Epithelial cell of proximal tubule (primary cell): Measurements from ENCODE around the gene MEG3. TPM values are rescaled to one million over a fixed set of nuclear protein-coding genes. Genes with fewer than 3 reads are reported as not detected.

ENCODE experiments used
- DNase-seq: peaks from one replicate; pipeline ENCODE4 v3.0.0-alpha.2; 2011; ENCODE audit warnings: low read depth
- H3K4me3 ChIP-seq: 2 replicates; pipeline ENCODE4 v1.5.1; 2011; ENCODE audit warnings: low read depth, mild to moderate bottlenecking, low read length
- total RNA-seq: library from RNA; depleted of rRNA; stranded (reverse); fragments of >200 nt; gene quantifications from 2 replicates; pipeline ENCODE4 v1.2.3, GENCODE V29; 2015
- TF ChIP-seq, protein P1 (sequence below): conservative IDR thresholded peaks from 2 replicates; pipeline ENCODE4 v1.5.1; 2012; ENCODE audit warnings: low read depth, mild to moderate bottlenecking, low read length

MEG3 gene
- total RNA-seq, 1 donor from 2014 or later: 26.0 TPM

DNA sequence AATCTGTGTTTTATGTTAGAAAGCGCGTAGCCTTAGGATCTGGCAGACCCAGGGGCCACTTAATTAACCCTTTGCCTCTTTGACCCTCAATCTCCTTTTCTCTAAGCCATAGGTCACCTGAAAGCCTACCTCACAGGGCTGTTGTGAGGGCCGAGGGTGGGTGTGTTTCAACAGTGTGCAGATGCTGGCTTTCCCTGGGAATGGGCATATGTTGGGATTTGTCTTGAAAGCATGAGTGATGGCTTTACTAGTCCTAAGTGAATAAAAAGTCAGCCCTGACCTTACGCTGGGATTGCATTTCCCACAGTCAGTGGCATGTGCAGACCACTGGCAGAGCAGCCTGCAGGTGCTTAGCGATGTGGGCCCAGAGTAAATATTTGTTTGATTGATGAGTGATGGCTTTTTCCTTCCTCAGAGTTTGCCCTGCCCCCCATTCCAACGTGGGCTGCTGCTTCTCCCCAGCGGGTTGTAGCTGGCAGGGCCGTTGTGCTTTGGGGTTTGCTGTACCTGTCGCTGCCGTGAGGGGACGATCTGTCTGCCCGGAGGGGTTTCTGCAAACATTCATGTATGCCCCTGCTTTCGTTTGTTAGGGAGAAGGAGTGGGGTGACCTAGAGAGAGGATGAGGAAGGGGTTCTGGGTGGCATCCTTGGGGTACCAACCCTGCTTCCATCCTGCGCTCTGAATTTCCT, 31.5 kb downstream of the MEG3 start:
- DNase-seq: no peak
- TF ChIP-seq, protein P1, sequence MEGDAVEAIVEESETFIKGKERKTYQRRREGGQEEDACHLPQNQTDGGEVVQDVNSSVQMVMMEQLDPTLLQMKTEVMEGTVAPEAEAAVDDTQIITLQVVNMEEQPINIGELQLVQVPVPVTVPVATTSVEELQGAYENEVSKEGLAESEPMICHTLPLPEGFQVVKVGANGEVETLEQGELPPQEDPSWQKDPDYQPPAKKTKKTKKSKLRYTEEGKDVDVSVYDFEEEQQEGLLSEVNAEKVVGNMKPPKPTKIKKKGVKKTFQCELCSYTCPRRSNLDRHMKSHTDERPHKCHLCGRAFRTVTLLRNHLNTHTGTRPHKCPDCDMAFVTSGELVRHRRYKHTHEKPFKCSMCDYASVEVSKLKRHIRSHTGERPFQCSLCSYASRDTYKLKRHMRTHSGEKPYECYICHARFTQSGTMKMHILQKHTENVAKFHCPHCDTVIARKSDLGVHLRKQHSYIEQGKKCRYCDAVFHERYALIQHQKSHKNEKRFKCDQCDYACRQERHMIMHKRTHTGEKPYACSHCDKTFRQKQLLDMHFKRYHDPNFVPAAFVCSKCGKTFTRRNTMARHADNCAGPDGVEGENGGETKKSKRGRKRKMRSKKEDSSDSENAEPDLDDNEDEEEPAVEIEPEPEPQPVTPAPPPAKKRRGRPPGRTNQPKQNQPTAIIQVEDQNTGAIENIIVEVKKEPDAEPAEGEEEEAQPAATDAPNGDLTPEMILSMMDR: no peak

DNA sequence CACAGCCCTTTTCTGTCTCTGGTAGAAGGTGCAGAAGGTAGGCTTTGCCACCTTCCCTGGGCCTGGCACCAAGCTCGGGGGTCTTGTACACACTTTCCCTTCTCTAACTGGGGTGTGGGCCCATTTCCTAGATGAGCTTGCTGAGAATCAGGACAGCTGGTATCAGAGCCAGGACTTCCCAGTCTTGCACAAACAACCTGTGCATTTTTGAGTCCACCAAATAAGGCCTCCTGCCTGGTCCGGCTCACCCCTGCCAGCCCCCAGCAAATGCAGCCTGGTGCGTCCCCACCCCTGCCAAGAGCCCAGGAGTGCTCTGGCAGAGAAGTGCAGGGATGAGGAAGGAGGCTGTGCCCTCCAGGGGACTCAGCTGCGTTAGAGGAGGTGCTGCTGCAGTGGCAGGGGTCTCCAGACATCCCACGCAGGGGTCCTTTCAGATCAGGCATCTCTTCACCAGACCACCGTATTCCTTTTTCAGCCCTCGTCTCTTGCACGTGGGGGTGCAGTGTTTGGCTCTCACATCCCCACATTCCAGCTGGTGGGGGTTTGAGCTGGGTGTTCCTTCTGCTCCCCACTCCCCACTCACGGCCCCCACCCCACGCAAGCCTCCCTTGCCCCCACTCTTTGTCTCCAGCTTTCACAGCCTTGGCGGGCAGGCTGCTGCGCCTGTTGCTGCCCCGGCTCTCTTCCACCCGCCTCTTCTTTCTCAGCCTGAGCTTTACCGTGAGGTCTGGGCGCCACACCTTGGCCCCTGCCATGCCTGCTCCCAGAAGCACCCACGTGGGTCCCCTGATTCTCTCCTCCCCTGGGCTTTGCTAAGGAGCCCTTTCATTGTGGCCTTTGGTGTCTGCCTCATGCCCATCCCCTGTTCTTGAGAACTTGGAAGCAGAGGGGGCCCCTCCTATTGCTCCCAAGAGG, 32.3 kb downstream of the MEG3 start:
- TF ChIP-seq, protein P1: no peak
- no peak for DNase-seq
- H3K4me3 ChIP-seq: no peak overlapping the region

More for the DNA sequence above, 31.5 kb downstream of the MEG3 start:
- no peak overlapping the region for H3K4me3 ChIP-seq

DNA sequence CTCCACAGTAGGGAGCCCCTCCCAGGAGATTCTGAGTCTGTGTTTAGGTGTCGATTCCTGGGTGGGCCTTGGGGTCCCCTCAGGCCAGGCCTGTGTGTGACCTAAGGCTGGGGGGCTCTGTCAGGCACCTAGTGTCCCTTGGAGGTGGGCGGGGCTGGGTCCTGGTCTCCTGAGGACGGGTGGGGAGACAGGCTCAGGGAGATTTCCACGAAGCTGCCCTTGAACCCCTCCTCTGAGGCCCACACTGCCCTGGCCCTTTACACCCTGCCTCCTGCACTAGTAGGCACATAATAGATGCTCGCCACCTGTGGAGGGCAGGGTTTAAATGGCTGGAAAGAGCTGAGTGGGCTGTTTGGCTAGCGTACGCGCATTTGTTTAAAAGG, 32.9 kb downstream of the MEG3 start:
- no peak overlapping the region for H3K4me3 ChIP-seq
- DNase-seq: no peak
- TF ChIP-seq, protein P1: no peak

DNA sequence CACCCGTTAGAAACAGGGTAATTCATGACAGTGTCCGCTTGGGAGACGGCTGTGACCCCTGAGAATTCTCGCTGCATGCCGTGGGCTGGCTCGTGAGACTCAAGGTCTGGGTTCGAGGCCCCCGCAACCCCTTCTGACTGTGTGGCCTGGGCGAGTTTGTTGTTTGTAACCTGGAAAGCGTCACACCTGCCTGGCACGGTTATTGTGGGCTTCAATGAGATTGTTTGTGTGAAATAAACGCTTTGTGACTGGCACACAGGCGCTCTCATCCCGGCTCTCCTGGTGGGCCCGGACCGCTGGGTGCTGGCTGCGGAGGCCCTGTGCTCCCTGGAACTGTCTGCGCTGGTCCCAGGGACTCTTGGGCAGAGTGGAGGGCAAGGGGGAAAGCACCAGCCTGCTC, 33.9 kb downstream of the MEG3 start:
- DNase-seq: no peak
- TF ChIP-seq, protein P1: no peak
- no peak overlapping the region for H3K4me3 ChIP-seq

DNA sequence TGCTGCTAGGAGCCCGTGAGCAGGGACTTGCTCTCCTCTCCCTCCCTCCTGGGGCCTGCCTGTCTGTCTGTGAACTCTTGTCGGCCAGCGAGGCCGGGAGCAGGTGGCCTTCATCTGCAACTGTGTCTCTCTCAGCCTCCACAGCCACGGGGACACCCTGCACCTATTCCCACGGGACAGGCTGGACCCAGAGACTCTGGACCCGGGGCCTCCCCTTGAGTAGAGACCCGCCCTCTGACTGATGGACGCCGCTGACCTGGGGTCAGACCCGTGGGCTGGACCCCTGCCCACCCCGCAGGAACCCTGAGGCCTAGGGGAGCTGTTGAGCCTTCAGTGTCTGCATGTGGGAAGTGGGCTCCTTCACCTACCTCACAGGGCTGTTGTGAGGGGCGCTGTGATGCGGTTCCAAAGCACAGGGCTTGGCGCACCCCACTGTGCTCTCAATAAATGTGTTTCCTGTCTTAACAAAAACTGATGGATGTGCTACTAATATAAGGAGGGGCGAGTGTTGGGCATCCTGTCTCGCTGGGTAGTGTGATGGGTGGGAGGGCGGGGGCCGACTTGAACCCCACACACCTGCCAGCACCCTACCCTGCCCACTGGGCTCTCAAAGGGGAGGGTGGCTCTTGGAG, 34.8 kb downstream of the MEG3 start:
- H3K4me3 ChIP-seq: no peak overlapping the region
- no peak for DNase-seq
- TF ChIP-seq, protein P1: no peak

DNA sequence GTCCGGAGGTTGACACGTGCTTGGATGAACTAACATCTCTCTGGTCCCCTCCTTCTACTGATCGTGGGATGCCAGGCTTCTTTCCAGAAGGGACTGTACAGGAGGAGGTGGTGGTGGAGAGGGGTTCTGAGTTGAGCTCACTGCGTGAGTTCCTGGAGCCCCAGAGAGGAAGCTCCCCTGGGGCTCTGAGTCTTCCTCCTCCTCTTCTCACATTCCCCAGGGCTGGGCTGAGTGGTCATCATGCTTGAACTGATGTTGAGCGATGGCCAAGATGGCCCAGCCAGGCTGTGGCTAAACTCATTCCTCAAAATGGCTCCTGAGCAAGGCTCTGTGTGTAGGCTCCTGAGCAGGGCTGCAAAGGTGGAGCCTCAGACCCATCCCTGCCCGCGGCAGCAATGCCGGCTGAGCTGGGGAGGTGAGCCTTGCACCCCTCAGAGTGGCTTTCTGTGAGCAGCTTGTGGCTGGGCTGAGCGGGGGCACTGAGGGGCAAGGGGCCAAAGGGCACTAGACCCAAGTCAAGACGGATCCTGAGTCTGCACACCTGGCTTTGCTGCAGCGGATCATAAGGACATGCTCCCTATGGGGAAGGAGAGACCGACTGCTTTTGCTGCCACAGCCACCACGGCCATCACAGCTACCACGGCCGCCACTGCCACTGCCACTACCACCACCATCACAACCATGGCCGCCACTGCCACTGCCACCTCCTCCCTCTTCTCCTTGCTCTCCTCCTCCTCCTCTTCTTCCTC, 35.4 kb downstream of the MEG3 start:
- H3K4me3 ChIP-seq: no peak overlapping the region
- TF ChIP-seq, protein P1: no peak
- DNase-seq: no peak
